Right atrium auricular region (tissue), 2 donors: Measurements from ENCODE around the gene SRSF6. TPM values are rescaled to one million over a fixed set of nuclear protein-coding genes. Genes with fewer than 3 reads are reported as not detected.
A peak's percentile ranks its signal among the peaks of the same experiment; 100 is the strongest.
"Not testable (repeated sequence)": the region's sequence is repeated elsewhere in the genome, so short reads cannot be mapped to it uniquely, and the experiment has no call there.

Experiments
- DNase-seq: peaks from one replicate; pipeline ENCODE4 v3.0.0-alpha.2; 2019; ENCODE audit warnings: low spot score
- H3K27ac ChIP-seq, 2 donors: fragments of 200-600 bp; sonication (generic); 1 replicate in 1 of 2; 2 replicates in 1 of 2; pipeline ENCODE4 v1.5.1; 2016 to 2019
- H3K27me3 ChIP-seq, 2 donors: fragments of 200-600 bp; sonication (generic); one replicate each; pipeline versions ENCODE4 v1.5.1 to v1.6.0; 2017 to 2019
- H3K36me3 ChIP-seq: fragments of 200-600 bp; sonication (generic); one replicate; pipeline ENCODE4 v1.5.1; 2016
- H3K4me1 ChIP-seq, 2 donors: fragments of 200-600 bp; sonication (generic); one replicate each; pipeline versions ENCODE4 v1.5.1 to v1.6.0; 2017 to 2019
- H3K4me3 ChIP-seq, 2 donors: fragments of 200-600 bp; sonication (generic); 1 replicate in 1 of 2; 2 replicates in 1 of 2; pipeline ENCODE4 v1.5.1; 2017 to 2019; ENCODE audit warnings: mild to moderate bottlenecking in 1 of 2, moderate library complexity in 1 of 2
- H3K9me3 ChIP-seq, 2 donors: fragments of 200-600 bp; sonication (generic); one replicate each; pipeline ENCODE4 v1.5.1; 2019
- total RNA-seq, 2 donors: library from RNA; depleted of rRNA; stranded (reverse); fragments of >200 nt; gene quantifications; one replicate each; pipeline ENCODE4 v1.1.0, GENCODE V29; 2016
- TF ChIP-seq, protein P1 (sequence below), 2 donors: fragments of 200-600 bp; sonication (generic); IDR thresholded peaks; one replicate each; pipeline ENCODE4 v1.5.1; 2019; ENCODE audit warnings: antibody characterized with exemption in 2 of 2

The SRSF6 gene
- total RNA-seq, 2 donors from 2014 or later, result 29.4 to 30.5 TPM

DNA sequence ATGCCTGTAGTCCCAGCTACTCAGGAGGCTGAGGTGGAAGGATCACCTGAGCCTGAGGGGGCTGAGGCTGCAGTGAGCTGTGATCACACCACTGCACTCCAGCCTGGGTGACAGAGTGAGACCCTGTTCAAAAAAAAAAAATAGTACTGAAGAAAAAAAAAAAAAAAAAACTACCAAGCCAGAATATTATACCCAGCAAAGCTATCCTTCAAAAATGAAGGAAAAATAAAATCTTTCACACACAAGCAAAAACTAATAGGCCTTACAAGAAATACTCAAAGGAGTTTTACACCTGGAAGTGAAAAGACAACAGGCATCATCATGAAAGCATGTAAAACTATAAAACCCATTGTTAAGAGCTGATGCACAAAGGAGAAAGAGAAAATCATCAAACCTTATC lies 37.5 kb upstream of the SRSF6 start:
- no peak overlapping the region for H3K27ac ChIP-seq
- TF ChIP-seq, protein P1, sequence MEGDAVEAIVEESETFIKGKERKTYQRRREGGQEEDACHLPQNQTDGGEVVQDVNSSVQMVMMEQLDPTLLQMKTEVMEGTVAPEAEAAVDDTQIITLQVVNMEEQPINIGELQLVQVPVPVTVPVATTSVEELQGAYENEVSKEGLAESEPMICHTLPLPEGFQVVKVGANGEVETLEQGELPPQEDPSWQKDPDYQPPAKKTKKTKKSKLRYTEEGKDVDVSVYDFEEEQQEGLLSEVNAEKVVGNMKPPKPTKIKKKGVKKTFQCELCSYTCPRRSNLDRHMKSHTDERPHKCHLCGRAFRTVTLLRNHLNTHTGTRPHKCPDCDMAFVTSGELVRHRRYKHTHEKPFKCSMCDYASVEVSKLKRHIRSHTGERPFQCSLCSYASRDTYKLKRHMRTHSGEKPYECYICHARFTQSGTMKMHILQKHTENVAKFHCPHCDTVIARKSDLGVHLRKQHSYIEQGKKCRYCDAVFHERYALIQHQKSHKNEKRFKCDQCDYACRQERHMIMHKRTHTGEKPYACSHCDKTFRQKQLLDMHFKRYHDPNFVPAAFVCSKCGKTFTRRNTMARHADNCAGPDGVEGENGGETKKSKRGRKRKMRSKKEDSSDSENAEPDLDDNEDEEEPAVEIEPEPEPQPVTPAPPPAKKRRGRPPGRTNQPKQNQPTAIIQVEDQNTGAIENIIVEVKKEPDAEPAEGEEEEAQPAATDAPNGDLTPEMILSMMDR (IDR thresholded peaks at IDR 0.05), result no peak
- no peaks in the 10 kb centered on the region for H3K27me3 ChIP-seq
- no peak overlapping the region for H3K4me3 ChIP-seq
- no peak for DNase-seq
- H3K9me3 ChIP-seq, result peaks cover 0 to 39% of the 10 kb centered on the region in 2 donors
- no peaks in the 10 kb centered on the region for H3K36me3 ChIP-seq
- no peaks in the 10 kb centered on the region for H3K4me1 ChIP-seq

DNA sequence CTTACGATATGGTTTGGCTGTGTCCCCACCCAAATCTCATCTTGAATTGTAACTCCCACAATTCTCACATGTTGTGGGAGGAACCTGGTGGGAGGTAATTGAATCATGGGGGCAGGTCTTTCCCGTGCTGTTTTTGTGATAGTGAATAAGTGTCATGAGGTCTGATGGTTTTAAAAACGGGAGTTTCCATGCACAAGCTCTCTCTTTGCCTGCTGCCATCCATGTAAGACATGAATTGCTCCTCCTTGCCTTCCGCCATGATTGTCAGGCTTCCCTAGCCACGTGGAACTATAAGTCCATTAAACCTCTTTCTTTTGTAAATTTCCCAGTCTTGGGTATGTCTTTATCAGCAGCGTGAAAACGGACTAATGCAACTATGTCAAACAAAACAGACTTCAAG lies 36.8 kb upstream of the SRSF6 start:
- not testable (repeated sequence) for H3K4me3 ChIP-seq, DNase-seq, H3K36me3 ChIP-seq, H3K4me1 ChIP-seq, H3K27ac ChIP-seq, H3K27me3 ChIP-seq
- H3K9me3 ChIP-seq, result peaks cover 0 to 39% of the 10 kb centered on the region in 2 donors

DNA sequence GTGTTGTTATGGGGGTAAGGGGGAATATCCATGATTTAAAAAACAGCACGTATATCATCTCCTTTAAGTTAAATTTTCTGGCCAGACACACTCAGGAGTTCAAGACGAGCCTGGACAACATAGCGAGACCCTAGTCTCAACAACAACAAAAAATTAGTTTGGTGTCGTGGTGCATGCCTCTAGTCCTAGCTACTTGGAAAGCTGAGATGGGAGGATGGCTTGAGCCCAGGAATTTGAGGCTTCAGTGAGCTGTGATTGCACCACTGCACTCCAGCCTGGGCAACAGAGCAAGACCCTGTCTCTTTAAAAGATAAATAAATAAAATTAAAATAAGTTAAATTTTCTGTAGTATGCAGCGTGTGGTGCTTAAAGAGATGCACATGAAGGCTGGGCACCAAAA lies 31.5 kb upstream of the SRSF6 start:
- Histone ChIP-seq H3K9me3 (no peaks in the 10 kb centered on the region), H3K27me3 (no peaks in the 10 kb centered on the region), H3K4me3 (no peak overlapping the region), H3K36me3 (no peaks in the 10 kb centered on the region), H3K4me1 (no peaks in the 10 kb centered on the region), H3K27ac (no peak overlapping the region)
- TF ChIP-seq, protein P1 (IDR thresholded peaks at IDR 0.05), result no peak
- DNase-seq, result no peak

DNA sequence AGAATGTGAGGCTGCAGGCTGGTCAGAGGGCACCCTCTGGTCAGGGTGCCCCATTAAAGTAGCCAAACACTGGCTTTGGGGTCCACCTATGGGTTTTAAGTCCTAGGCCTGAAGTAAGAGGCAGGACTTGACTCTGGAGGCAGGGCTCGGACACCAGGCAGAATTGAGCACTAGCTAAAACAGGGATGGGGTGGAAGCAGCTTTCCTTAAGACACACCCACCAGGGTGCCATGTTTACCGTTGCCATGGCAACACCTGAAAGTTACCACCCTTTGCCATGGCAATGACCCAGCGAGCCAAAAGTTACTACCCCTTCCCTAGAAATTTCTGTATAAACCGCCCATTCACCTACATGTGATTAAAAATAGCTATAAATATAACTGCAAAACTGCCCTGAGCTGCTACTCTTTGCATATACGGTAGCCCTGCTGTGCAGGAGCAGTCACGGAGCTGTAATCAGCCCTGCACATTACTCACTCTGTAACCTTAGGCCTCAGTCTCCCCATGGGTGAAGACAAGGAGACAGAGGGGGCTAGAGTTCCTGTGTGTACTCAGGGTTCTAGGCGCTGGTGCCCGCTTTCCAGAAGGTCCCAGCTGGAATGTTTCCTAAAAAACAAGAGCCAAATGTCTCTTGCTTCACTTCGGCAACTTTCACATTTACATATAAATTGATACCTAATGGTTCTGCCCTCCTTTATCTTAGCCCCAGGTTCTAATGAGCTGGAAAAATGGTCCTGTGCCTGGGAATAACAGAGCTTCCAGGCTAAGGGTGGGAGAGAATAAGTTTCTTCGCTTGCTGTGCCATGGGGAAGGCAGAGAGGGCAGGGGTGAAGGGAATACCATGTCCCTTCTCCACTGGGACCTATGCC lies 27.2 kb upstream of the SRSF6 start:
- Histone ChIP-seq H3K4me3 (no peak overlapping the region), H3K27me3 (no peaks in the 10 kb centered on the region), H3K9me3 (no peaks in the 10 kb centered on the region), H3K4me1 (no peaks in the 10 kb centered on the region), H3K27ac (no peak overlapping the region), H3K36me3 (no peaks in the 10 kb centered on the region)
- TF ChIP-seq, protein P1 (IDR thresholded peaks at IDR 0.05), result no peak
- peak; percentile 18 for DNase-seq

DNA sequence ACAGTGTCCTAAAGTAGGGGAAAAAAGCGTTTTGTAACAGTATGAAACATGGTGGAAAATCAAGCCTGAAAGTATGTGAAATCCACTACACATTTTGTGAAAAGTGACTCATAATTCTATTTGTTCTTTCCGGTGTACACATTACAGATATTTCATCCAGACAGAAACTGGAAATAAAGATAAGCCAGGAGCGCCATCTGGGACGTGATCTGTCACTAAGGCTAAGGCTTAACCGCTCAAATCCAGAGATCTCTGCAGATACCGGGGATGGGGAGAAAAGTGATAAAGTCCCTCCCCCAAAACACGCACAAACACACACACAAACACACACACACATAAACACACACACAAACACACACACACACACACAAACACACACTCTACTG lies 26.6 kb upstream of the SRSF6 start:
- TF ChIP-seq, protein P1 (IDR thresholded peaks at IDR 0.05), result no peak
- H3K9me3 ChIP-seq, result no peaks in the 10 kb centered on the region
- no peak overlapping the region for H3K27ac ChIP-seq
- no peaks in the 10 kb centered on the region for H3K27me3 ChIP-seq
- no peak for DNase-seq
- H3K4me1 ChIP-seq, result no peaks in the 10 kb centered on the region
- H3K36me3 ChIP-seq, result no peaks in the 10 kb centered on the region
- no peak overlapping the region for H3K4me3 ChIP-seq

DNA sequence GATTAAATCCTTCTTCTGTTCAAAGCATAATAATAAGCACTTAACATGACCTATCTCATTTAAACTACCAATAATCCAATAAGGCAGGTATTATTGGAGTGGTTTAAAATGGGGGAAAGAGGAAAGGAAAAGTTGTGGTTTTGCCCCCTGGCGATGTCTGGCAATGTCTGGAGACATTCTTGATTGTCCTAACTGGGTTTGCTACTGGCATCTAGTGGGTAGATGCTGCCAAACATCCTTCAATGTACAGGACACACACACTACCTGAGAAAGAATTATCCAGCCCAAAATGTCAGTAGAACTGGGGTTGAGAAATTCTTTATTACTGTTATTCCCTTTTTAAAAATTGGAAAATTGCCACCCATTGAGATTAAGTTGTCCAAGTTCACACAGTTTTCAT lies 25.2 kb upstream of the SRSF6 start:
- no peak for DNase-seq
- no peak overlapping the region for H3K27ac ChIP-seq
- H3K9me3 ChIP-seq, result no peaks in the 10 kb centered on the region
- H3K4me1 ChIP-seq, result no peaks in the 10 kb centered on the region
- H3K36me3 ChIP-seq, result no peaks in the 10 kb centered on the region
- no peak overlapping the region for H3K4me3 ChIP-seq
- H3K27me3 ChIP-seq, result no peaks in the 10 kb centered on the region
- TF ChIP-seq, protein P1 (IDR thresholded peaks at IDR 0.05), result no peak
